Activated CD8-positive, alpha-beta T cell treated with anti-CD3 and anti-CD28 coated beads for 36 hours (primary cell): ENCODE measurements around the gene CTTNBP2. TPM values are rescaled to one million over a fixed set of nuclear protein-coding genes. Genes with fewer than 3 reads are reported as not detected.

ENCODE experiments used
- ATAC-seq: fragments of 200-7000 bp; cut with Tn5 transposase; one replicate; pipeline ENCODE4 v1.10.0; 2021; ENCODE audit warnings: mild to moderate bottlenecking, moderate library complexity
- CTCF ChIA-PET: fragments of 350-600 bp; sonication (Branson Sonifier 250); formaldehyde crosslinking; loops from one replicate; lab custom pipeline; 2021; ENCODE audit warnings: antibody characterized with exemption; lab: Charles Lee
- POLR2A ChIA-PET: fragments of 350-600 bp; sonication (Branson Sonifier 250); formaldehyde crosslinking; loops from one replicate; lab custom pipeline; 2021; ENCODE audit warnings: antibody characterized with exemption; lab: Charles Lee
- DNase-seq: peaks from one replicate; pipeline ENCODE4 v3.0.0-alpha.2; 2020
- H3K27ac Mint-ChIP-seq: one replicate; pipeline ENCODE4 v1.8.0; 2021; ENCODE audit warnings: mild to moderate bottlenecking, mixed read lengths
- H3K27me3 Mint-ChIP-seq: one replicate; pipeline ENCODE4 v1.8.0; 2021; ENCODE audit warnings: mixed read lengths
- H3K36me3 Mint-ChIP-seq: one replicate; pipeline ENCODE4 v1.8.0; 2021; ENCODE audit warnings: low read depth, mixed read lengths
- H3K4me1 Mint-ChIP-seq: one replicate; pipeline ENCODE4 v1.8.0; 2021; ENCODE audit warnings: low read depth, mixed read lengths
- H3K4me3 Mint-ChIP-seq: one replicate; pipeline ENCODE4 v1.8.0; 2021; ENCODE audit warnings: mild to moderate bottlenecking, moderate library complexity, mixed read lengths
- H3K9me3 Mint-ChIP-seq: one replicate; pipeline ENCODE4 v1.8.0; 2021; ENCODE audit warnings: mixed read lengths
- CTCF ChIP-seq: fragments of 200-600 bp; IDR thresholded peaks from one replicate; pipeline ENCODE4 v1.8.0; 2022; ENCODE audit warnings: antibody characterized with exemption, mild to moderate bottlenecking
- intact Hi-C: fragments of 100-400 bp; cut with micrococcal nuclease; formaldehyde crosslinking; loops from one replicate; pipeline ENCODE4 v1.10.0; 2022
- total RNA-seq, 2 experiments: library from RNA; stranded (reverse); gene quantifications; one replicate each; pipeline ENCODE4 v1.2.3, GENCODE V29; 2021

Gene CTTNBP2
- total RNA-seq, 2 experiments from 2014 or later: not detected

DNA sequence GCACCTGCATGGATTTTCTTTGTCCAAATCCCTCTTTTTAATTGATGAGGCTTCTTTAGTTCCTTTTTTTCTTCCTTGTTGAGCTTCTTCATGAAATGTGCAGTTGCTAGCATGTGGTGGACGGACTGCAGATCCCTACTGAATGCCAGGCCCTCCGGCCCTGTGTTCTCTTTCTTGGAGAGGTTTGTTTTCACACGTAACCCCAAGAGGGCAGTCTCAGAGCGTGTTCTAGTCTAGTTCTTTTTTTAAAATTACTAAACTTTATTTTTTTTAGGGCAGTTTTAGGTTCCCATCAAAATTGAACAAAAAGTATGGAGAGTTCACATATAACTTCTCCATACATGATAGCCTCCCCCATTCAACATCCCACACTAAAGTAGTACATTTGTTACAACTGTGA lies 203.4 kb downstream of the CTTNBP2 start:
- H3K9me3 Mint-ChIP-seq: no peaks in the 10 kb centered on the region
- ChIA-PET POLR2A (no interaction called here), CTCF (no interaction called here)
- H3K4me3 Mint-ChIP-seq: no peak overlapping the region
- no peaks in the 10 kb centered on the region for H3K36me3 Mint-ChIP-seq
- no peaks in the 10 kb centered on the region for H3K4me1 Mint-ChIP-seq
- no peak for DNase-seq
- H3K27ac Mint-ChIP-seq: no peak overlapping the region
- ATAC-seq: no peak
- intact Hi-C loops: no loop called here
- no peak for TF ChIP-seq CTCF
- H3K27me3 Mint-ChIP-seq: no peaks in the 10 kb centered on the region

DNA sequence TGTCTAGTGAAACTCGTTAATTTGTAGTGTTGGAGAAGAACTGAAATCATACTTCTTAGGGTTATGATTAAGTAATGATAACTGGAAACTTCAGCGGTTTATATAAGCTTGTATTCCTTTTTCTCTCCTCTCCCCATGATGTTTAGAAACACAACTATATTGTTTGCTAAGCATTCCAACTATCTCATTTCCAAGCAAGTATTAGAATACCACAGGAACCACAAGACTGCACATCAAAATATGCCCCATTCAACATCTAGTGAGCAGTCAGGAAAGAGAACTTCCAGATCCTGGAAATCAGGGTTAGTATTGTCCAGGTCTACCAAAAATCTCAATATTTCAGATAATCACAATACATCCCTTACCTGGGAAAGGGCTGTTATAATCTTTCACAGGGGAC lies 205.8 kb downstream of the CTTNBP2 start:
- no peaks in the 10 kb centered on the region for H3K4me1 Mint-ChIP-seq
- H3K4me3 Mint-ChIP-seq: no peak overlapping the region
- DNase-seq (no peak), ATAC-seq (no peak)
- H3K27ac Mint-ChIP-seq: no peak overlapping the region
- H3K27me3 Mint-ChIP-seq: no peaks in the 10 kb centered on the region
- ChIA-PET CTCF (interaction anchor here (1.5 kb wide), 1 partner anchor 11 kb away, joined by 5 read pairs; no protein-coding TSS in a partner anchor), POLR2A (no interaction called here)
- intact Hi-C loops: no loop called here
- H3K9me3 Mint-ChIP-seq: no peaks in the 10 kb centered on the region
- H3K36me3 Mint-ChIP-seq: no peaks in the 10 kb centered on the region
- no peak for TF ChIP-seq CTCF

DNA sequence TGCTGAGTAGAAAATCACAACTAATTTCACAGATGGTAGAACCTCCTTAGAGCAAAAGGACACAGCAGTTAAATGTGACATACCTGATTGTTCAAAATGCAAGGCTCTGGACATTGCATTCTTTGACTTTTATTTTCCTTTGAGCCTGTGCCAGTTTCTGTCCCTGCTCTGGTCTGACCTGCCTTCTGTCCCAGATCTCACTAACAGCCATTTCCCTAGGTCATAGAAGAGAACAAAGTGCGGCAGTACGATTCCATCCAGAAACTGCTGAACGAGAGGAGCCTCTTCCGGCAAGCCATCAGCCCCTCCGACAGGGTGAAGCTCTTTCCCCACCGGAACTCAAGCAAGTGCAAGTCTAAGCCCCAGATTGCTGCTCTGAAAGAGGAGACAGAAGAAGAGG lies 206.6 kb downstream of the CTTNBP2 start:
- POLR2A ChIA-PET: no interaction called here
- Mint-ChIP-seq H3K4me1 (no peaks in the 10 kb centered on the region), H3K27ac (no peak overlapping the region), H3K27me3 (no peaks in the 10 kb centered on the region), H3K36me3 (no peaks in the 10 kb centered on the region), H3K9me3 (no peaks in the 10 kb centered on the region), H3K4me3 (no peak overlapping the region)
- TF ChIP-seq CTCF: no peak
- intact Hi-C loops: no loop called here
- DNase-seq (no peak), ATAC-seq (no peak)
- CTCF ChIA-PET: interaction anchor here (1.5 kb wide), 1 partner anchor 11 kb away, joined by 5 read pairs; no protein-coding TSS in a partner anchor

GRCh38 chr7:117666031-117666430 lies 207.2 kb downstream of the CTTNBP2 start:
- Mint-ChIP-seq H3K4me1 (no peaks in the 10 kb centered on the region), H3K27ac (no peak overlapping the region), H3K9me3 (no peaks in the 10 kb centered on the region), H3K27me3 (no peaks in the 10 kb centered on the region), H3K4me3 (no peak overlapping the region), H3K36me3 (no peaks in the 10 kb centered on the region)
- no peak for DNase-seq
- no peak for TF ChIP-seq CTCF
- ChIA-PET POLR2A (no interaction called here), CTCF (interaction anchor here (1.5 kb wide), 1 partner anchor 10 kb away, joined by 5 read pairs; no protein-coding TSS in a partner anchor)
- intact Hi-C loops: no loop called here
- no peak for ATAC-seq

GRCh38 chr7:117665368-117665767 lies 207.9 kb downstream of the CTTNBP2 start:
- Mint-ChIP-seq H3K9me3 (no peaks in the 10 kb centered on the region), H3K27me3 (no peaks in the 10 kb centered on the region), H3K4me3 (no peak overlapping the region), H3K27ac (no peak overlapping the region), H3K4me1 (no peaks in the 10 kb centered on the region), H3K36me3 (no peaks in the 10 kb centered on the region)
- ATAC-seq: no peak
- no peak for TF ChIP-seq CTCF
- no peak for DNase-seq
- intact Hi-C loops: no loop called here
- POLR2A ChIA-PET: no interaction called here
- CTCF ChIA-PET: no interaction called here
